HG03045 (cell line): Measurements from ENCODE around the gene ZCCHC13.
"Not testable (repeated sequence)": the region's sequence is repeated elsewhere in the genome, so short reads cannot be mapped to it uniquely, and the experiment has no call there.

Experiments used
- ATAC-seq: cut with Tn5 transposase; IDR thresholded peaks from one replicate; pipeline ENCODE4 v1.9.1; 2021; ENCODE audit warnings: mild to moderate bottlenecking, moderate library complexity; ENCODE audit not compliant: unreplicated experiment

Gene ZCCHC13

DNA sequence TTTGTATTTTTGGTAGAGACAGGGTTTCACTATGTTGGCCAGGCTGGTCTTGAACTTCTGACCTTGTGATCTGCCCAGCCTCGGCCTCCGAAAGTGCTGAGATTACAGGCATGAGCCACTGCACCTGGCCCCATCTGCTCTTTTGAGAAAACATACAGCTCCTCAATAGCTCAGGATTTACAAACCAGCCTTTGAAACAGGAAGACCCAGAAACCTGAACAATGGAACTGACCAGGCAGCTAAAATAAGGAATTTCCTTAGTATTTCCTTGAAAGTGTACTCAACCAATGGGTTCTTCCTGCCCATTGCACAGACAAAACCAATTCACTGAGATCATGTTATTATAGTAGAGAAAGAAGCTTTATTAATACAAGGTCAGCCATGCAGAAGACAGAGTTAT is 15.3 kb downstream of the ZCCHC13 start:
- ATAC-seq, result not testable (repeated sequence)

DNA sequence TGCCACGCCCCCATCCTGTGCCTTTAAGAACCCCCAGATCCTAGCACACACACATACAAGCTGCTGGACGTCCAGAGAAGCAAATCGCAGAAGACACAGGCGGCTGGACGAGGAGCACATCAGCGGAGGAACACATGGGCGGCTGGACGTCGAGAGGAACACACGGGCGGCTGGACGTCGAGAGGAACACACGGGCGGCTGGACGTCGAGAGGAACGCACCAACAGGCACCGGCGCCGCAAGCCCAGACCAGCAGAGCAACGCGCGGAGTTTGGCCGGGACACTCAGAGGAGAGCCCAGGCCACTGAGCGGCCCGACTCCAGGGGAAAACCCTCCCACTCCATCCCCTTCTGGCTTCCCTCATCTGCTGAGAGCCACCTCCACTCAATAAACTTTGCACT is 17.2 kb downstream of the ZCCHC13 start:
- no peak for ATAC-seq

DNA sequence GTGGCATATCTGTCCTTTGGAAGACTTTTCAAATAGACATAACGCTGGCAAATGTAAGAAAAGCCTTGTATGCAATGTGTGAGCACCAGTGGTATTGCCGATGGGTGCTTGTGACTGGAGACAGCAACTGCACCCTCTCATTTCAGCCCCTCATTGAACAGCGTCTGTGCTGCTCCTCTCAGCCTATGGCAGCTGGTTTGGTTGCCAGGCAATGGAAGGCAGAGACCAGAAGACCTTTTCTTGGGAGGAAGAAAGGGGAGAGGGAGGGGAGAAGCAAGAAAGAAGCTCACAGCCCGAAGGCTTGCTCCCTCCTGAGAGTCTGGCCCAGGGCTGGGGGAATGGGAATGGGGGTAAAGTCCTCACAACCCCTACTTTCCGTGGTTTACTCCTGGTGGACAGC is 20.2 kb downstream of the ZCCHC13 start:
- no peak for ATAC-seq

DNA sequence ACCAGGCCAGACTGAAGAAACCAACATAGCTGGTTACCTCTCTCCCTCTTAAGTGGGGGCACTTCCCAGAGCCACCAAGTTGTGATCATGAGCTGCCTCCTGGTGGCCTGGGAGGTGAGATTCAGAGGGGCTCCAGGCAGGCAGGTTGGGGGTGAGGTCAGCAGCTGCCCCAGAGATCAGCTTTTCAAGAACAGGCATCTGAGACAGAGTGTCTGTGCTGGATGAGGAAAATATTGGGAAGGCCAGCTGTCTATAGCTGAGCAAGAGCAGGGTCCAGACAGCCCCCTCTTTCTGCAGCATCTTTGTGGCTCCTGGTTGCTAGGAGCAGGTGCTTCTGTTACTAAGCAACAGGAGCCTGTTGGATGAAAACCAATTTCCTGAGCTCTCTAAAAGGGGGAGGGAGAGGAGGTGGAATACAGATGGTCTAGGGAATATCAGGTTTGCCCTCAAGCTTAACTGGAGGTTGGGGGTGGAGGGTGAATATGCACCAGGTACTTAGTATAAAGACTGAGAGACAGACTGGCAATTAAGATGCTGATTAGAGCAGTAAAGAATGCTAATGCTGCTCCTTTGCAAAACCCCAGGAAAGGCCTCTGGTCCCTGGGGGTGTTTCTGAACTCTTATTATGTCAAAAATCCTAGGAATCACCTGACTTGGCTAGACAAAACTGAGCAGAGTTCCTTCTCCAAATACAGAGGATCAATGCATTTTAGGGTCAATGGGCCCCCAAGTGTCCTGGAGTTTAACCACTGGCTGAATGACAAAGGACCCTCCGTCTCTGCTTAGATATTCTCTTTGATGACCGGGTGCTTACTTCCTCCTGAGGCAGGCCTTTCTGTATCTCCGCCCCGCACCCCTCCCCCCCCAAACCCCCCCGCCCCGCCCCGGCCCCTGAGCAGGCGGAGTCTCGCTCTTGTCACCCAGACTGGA is 21.4 kb downstream of the ZCCHC13 start:
- no peak for ATAC-seq

- ATAC-seq, result no peak
These were observed 34.9 kb downstream of the ZCCHC13 start for GRCh38 chrX:74338852-74339251.

- no peak for ATAC-seq
These were observed 36.1 kb downstream of the ZCCHC13 start for GRCh38 chrX:74340051-74340450.

GRCh38 chrX:74342211-74342610 is 38.2 kb downstream of the ZCCHC13 start:
- ATAC-seq, result not testable (repeated sequence)

DNA sequence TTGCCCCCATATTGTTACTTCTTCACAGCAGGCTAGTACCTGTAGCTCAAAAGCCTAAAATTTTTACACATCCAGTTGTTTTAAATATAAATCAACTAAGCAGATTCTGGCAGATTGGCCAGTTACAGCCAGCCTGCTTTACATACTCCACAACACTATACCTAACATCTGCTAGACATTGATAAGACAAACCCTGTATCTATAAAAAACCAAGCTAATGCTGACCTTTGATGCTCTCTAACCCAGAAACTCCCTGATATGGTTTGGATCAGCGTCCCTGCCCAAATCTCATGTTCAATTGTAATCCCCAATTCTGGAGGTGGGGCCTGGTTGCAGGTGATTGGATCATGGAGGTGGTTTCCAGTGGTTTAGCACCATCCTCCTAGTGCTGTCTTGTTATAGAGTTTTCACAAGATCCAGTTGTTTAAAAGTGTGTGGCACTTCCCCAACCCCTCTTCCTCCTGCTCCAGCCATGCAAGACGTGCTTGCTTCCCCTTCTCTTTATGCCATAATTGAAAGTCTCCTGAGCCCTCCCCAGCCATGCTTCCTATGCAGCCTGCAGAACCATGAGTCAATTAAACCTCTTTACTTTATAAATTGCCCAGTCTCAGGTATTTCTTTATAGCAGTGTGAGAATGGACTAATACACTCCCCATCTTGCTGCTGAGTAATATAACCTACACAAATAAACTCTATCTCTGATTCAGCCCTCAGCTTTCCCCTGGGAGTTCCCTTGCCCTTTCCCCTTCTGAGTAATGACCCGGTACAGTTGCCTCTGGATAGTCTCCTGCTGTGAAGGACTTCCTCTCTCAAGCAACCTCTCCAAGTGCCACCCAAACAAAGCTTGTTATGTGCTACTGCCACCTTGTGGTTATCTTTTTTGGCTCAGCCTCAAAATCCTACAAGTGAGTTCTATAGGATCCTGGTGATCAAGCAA is 39.6 kb downstream of the ZCCHC13 start:
- ATAC-seq, result peak; percentile 60

DNA sequence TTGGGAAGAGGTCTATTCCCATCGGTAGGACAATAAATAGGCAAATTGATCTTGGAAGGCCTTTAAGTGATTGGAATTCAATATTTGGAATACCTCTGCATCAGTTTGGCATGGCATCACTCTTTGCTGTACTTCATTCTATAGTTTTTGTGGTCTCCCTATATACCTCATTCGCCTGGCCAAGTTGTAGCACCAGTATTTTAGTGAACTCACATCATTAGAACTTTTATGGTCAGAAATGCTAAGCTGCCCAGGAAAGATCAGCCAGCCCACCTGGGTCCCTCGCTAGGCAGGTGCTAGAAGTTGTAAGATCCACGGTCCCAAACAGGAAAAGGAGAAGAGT is 40.3 kb downstream of the ZCCHC13 start:
- no peak for ATAC-seq

DNA sequence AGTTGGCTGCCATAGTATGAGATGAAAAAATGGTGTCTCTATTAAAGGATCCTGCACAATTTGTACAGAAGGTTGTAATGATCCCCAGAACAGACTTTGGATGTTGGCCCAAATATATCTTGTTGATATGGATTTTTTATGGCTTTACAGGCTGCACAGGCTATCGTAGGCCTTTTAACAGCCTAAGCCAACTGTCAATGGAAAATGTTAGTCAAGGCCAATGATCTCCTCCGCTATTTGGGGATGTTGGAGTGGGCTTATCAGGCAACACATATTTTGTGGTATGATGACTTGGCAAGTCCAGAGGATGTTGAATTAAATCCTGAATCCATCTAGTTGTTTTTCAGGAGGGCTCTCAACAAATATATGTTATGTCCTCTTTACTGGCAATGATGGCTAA is 42.1 kb downstream of the ZCCHC13 start:
- no peak for ATAC-seq

GRCh38 chrX:74349387-74349786 is 45.4 kb downstream of the ZCCHC13 start:
- ATAC-seq, result no peak

GRCh38 chrX:74351760-74352159 is 47.8 kb downstream of the ZCCHC13 start:
- ATAC-seq, result no peak

DNA sequence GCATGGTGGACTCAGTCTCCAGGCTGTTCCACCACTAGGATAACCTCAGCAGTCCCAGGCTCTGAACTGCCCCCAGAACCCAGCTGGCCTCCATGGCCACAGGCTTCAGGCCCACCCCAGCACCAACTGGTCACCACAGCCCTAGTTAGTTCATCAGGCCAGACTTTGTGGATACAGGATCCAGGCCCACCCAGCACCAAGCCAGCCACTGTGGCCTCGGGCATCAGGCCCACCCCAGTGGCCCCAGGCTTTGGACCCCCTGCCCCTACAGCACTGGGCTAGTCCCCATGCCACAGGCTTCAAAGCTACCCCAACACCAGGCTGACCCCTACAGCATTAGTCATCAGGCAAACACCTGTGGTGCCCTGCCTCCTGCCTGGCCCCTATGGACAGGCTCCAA is 50.0 kb downstream of the ZCCHC13 start:
- ATAC-seq, result no peak
